Measurements from ENCODE around the gene LIG3. TPM values are rescaled to one million over a fixed set of nuclear protein-coding genes. Genes with fewer than 3 reads are reported as not detected.

The LIG3 gene
- total and polyA plus RNA-seq, 2 experiments from 2014 or later: 16.4 to 119 TPM

DNA sequence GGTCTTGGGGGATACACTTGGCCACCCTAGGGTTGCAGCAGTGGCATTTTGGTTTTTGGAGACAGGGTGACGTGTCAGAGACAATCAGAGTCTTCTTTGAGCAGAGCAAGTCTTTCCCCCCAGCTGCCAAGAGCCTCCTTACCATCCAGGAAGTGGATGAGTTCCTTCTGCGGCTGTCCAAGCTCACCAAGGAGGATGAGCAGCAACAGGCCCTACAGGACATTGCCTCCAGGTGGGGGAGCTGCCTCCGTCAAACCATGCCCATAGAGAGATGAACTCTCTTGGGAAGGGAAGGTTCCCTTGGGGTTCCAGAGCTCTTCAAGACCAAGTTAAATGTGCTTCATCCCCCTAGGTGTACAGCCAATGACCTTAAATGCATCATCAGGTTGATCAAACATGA is 11.3 kb downstream of the LIG3 start (continued):
- TF ChIP-seq, protein P1, sequence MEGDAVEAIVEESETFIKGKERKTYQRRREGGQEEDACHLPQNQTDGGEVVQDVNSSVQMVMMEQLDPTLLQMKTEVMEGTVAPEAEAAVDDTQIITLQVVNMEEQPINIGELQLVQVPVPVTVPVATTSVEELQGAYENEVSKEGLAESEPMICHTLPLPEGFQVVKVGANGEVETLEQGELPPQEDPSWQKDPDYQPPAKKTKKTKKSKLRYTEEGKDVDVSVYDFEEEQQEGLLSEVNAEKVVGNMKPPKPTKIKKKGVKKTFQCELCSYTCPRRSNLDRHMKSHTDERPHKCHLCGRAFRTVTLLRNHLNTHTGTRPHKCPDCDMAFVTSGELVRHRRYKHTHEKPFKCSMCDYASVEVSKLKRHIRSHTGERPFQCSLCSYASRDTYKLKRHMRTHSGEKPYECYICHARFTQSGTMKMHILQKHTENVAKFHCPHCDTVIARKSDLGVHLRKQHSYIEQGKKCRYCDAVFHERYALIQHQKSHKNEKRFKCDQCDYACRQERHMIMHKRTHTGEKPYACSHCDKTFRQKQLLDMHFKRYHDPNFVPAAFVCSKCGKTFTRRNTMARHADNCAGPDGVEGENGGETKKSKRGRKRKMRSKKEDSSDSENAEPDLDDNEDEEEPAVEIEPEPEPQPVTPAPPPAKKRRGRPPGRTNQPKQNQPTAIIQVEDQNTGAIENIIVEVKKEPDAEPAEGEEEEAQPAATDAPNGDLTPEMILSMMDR (conservative IDR thresholded peaks at IDR 0.05; ENCODE audit: low read depth in 2 of 2): no peak
- no peak for TF ChIP-seq ZNF331 (CRISPR knock-in tag; IDR thresholded peaks at IDR 0.05; ENCODE audit: low read depth)
- no peak for TF ChIP-seq NANOG (IDR thresholded peaks at IDR 0.05; ENCODE audit: borderline replicate concordance)
- no peak for TF ChIP-seq JUNB (IDR thresholded peaks at IDR 0.05; ENCODE audit: unreplicated experiment)
- TF ChIP-seq POLR2AphosphoS5 (IDR thresholded peaks at IDR 0.05; ENCODE audit: low read depth): no peak
- TF ChIP-seq EZH2phosphoT487 (IDR thresholded peaks at IDR 0.05; ENCODE audit: unreplicated experiment): no peak
- TF ChIP-seq, protein P2, sequence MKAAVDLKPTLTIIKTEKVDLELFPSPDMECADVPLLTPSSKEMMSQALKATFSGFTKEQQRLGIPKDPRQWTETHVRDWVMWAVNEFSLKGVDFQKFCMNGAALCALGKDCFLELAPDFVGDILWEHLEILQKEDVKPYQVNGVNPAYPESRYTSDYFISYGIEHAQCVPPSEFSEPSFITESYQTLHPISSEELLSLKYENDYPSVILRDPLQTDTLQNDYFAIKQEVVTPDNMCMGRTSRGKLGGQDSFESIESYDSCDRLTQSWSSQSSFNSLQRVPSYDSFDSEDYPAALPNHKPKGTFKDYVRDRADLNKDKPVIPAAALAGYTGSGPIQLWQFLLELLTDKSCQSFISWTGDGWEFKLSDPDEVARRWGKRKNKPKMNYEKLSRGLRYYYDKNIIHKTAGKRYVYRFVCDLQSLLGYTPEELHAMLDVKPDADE (IDR thresholded peaks at IDR 0.05): no peak

DNA sequence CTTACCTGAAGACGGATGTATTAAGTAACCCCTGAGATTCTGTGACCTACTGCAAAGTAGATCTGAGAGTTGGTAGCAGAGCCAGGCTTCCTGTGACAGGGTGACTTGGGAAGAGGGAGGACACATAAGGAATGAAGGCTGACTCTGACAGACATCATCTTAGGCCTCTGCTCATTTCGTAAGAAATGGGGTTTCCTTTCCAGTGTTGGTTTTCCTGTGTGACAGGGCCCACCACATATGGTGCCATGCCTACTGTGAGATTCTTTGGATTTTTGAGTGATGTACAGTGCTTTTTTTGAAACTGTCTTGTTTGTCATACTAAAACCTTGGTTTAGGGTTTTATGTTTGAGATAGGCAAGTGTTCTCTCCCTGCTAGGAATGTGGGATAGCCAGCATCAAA is 12.7 kb downstream of the LIG3 start:
- H3K9me3 Mint-ChIP-seq: no peaks in the 10 kb centered on the region

More for the DNA sequence above, 12.7 kb downstream of the LIG3 start:
- Histone ChIP-seq H3K27ac (ENCODE audit: low read depth) (no peak overlapping the region), H3K36me3 (ENCODE audit: insufficient read depth) (peaks cover 72% of the 10 kb centered on the region), H3K4me1 (ENCODE audit: insufficient read depth) (no peaks in the 10 kb centered on the region), H4K20me1 (replicated peaks; ENCODE audit: insufficient read depth) (peaks cover 23% of the 10 kb centered on the region), H3K9me2 (ENCODE audit: insufficient read depth) (no peaks in the 10 kb centered on the region), H3K4me3 (no peak overlapping the region), H3K79me2 (replicated peaks; ENCODE audit: insufficient read depth) (no peaks in the 10 kb centered on the region), H3K4me2 (no peak overlapping the region), H3F3A (replicated peaks; ENCODE audit: low read depth) (no peaks in the 10 kb centered on the region), H2AFZ (no peak overlapping the region), H3K27me3 (ENCODE audit: insufficient read depth) (no peaks in the 10 kb centered on the region)
- Mint-ChIP-seq H3K4me1 (no peaks in the 10 kb centered on the region), H3K27me3 (ENCODE audit: insufficient read depth, low read depth, poor library complexity) (peaks cover 1% of the 10 kb centered on the region), H3K27ac (no peak overlapping the region), H3K4me3 (no peak overlapping the region), H3K36me3 (ENCODE audit: low read depth) (peaks cover 91% of the 10 kb centered on the region)
- DNase-seq (ENCODE audit: low spot score): no peak
- TF ChIP-seq NANOG (IDR thresholded peaks at IDR 0.05; ENCODE audit: borderline replicate concordance) (no peak), JUNB (IDR thresholded peaks at IDR 0.05; ENCODE audit: unreplicated experiment) (no peak), POLR2AphosphoS5 (IDR thresholded peaks at IDR 0.05; ENCODE audit: low read depth) (no peak), ZNF114 (CRISPR knock-in tag; IDR thresholded peaks at IDR 0.05) (no peak)
- TF ChIP-seq, protein P2 (IDR thresholded peaks at IDR 0.05): no peak
- TF ChIP-seq, protein P1 (conservative IDR thresholded peaks at IDR 0.05; ENCODE audit: low read depth in 2 of 2): no peak
- ATAC-seq: no peak
